IMR-90 (cell line): Measurements from ENCODE around the gene FOXI1. TPM values are rescaled to one million over a fixed set of nuclear protein-coding genes. Genes with fewer than 3 reads are reported as not detected.

Source experiments
- ATAC-seq: fragments of 200-7000 bp; cut with Tn5 transposase; 2 replicates; pipeline ENCODE4 v1.9.1; 2020; ENCODE audit warnings: low read depth, mild to moderate bottlenecking, moderate library complexity
- BruUV-seq: library from RNA; stranded (reverse); fragments of 400-500 nt; replicated peaks from 2 replicates; lab custom pipeline; 2021; lab: Mats Ljungman, UMichigan
- CTCF ChIA-PET: fragments of 300-600 bp; formaldehyde crosslinking; extraction: SDS; loops from one replicate; lab custom pipeline; 2021; ENCODE audit warnings: antibody characterized with exemption; lab: Yijun Ruan, JAX
- POLR2A ChIA-PET: fragments of 300-600 bp; sonication (Branson Sonifier 250); formaldehyde crosslinking; loops from one replicate; lab custom pipeline; 2022; ENCODE audit warnings: antibody characterized with exemption; ENCODE audit not compliant: unreplicated experiment; lab: Charles Lee
- DNase-seq: peaks from one replicate; pipeline ENCODE4 v3.0.0; 2013
- H2AFZ ChIP-seq: replicated peaks from 2 replicates; pipeline ENCODE3; 2013; ENCODE audit warnings: low read length, mild to moderate bottlenecking; ENCODE audit not compliant: poor library complexity
- H2AK5ac ChIP-seq: 2 replicates; pipeline ENCODE4 v1.6.1; 2013; ENCODE audit warnings: low read depth, low read length, inconsistent platforms
- H2AK9ac ChIP-seq: replicated peaks from 2 replicates; pipeline ENCODE3; 2013; ENCODE audit warnings: mild to moderate bottlenecking, low read depth, low read length, moderate library complexity; ENCODE audit not compliant: poor library complexity
- H2BK120ac ChIP-seq: 2 replicates; pipeline ENCODE4 v1.6.1; 2013; ENCODE audit warnings: low read depth, low read length, inconsistent platforms
- H2BK15ac ChIP-seq: 3 replicates; pipeline ENCODE4 v1.6.1; 2013; ENCODE audit warnings: low read depth, low read length, inconsistent platforms
- H2BK20ac ChIP-seq: 2 replicates; pipeline ENCODE4 v1.6.1; 2013; ENCODE audit warnings: low read depth, mild to moderate bottlenecking, inconsistent platforms, low read length, moderate library complexity
- H2BK5ac ChIP-seq: 2 replicates; pipeline ENCODE4 v1.6.1; 2013; ENCODE audit warnings: mild to moderate bottlenecking, low read depth, low read length, inconsistent platforms; ENCODE audit not compliant: poor library complexity, severe bottlenecking
- H3K14ac ChIP-seq: replicated peaks from 2 replicates; pipeline ENCODE4 v1.6.1; 2013; ENCODE audit warnings: low read depth, low read length, inconsistent platforms
- H3K18ac ChIP-seq: 2 replicates; pipeline ENCODE4 v1.6.1; 2013; ENCODE audit warnings: low read depth, low read length, control low read depth
- H3K23ac ChIP-seq: 2 replicates; pipeline ENCODE4 v1.6.1; 2013; ENCODE audit warnings: low read depth, low read length, inconsistent platforms
- H3K27ac ChIP-seq: 2 replicates; pipeline ENCODE4 v1.5.1; 2013; ENCODE audit warnings: mild to moderate bottlenecking, control low read depth, low read length; ENCODE audit not compliant: insufficient read depth
- H3K27me3 ChIP-seq: 2 replicates; pipeline ENCODE4 v1.6.1; 2013; ENCODE audit warnings: low read length; ENCODE audit not compliant: control insufficient read depth, insufficient read depth
- H3K36me3 ChIP-seq: 2 replicates; pipeline ENCODE4 v1.6.1; 2013; ENCODE audit warnings: low read length, mixed read lengths; ENCODE audit not compliant: control insufficient read depth, insufficient read depth
- H3K4ac ChIP-seq: 2 replicates; pipeline ENCODE4 v1.6.1; 2013; ENCODE audit warnings: low read depth, low read length, inconsistent platforms
- H3K4me1 ChIP-seq: 2 replicates; pipeline ENCODE4 v1.6.1; 2013; ENCODE audit warnings: low read length, mixed read lengths; ENCODE audit not compliant: control insufficient read depth, insufficient read depth
- H3K4me2 ChIP-seq: 2 replicates; pipeline ENCODE4 v1.6.1; 2013; ENCODE audit warnings: low read depth, mild to moderate bottlenecking, control low read depth, low read length, moderate library complexity
- H3K4me3 ChIP-seq: 2 replicates; pipeline ENCODE4 v1.5.1; 2013; ENCODE audit warnings: low read depth, mild to moderate bottlenecking, control low read depth, low read length, moderate library complexity; ENCODE audit not compliant: insufficient read depth
- H3K56ac ChIP-seq: 2 replicates; pipeline ENCODE4 v1.6.1; 2013; ENCODE audit warnings: low read length, inconsistent platforms; ENCODE audit not compliant: insufficient read depth; ENCODE audit errors: extremely low read depth
- H3K79me1 ChIP-seq, 2 experiments: 2 replicates each; pipeline ENCODE4 v1.6.1; 2013; ENCODE audit warnings: low read length in 2 of 2, inconsistent platforms in 1 of 2, low read depth in 1 of 2
- H3K9ac ChIP-seq: 2 replicates; pipeline ENCODE4 v1.6.1; 2013; ENCODE audit warnings: low read depth, low read length, control low read depth
- H3K9me1 ChIP-seq: 2 replicates; pipeline ENCODE4 v1.6.1; 2013; ENCODE audit warnings: low read length, inconsistent platforms; ENCODE audit not compliant: insufficient read depth
- H3K9me3 ChIP-seq: 2 replicates; pipeline ENCODE4 v1.6.1; 2013; ENCODE audit warnings: low read length; ENCODE audit not compliant: control insufficient read depth, insufficient read depth
- H4K20me1 ChIP-seq: 2 replicates; pipeline ENCODE4 v1.6.1; 2013; ENCODE audit warnings: low read length, inconsistent platforms; ENCODE audit not compliant: insufficient read depth
- H4K5ac ChIP-seq: 2 replicates; pipeline ENCODE4 v1.6.1; 2013; ENCODE audit warnings: mild to moderate bottlenecking, low read depth, low read length, control low read depth
- H4K8ac ChIP-seq, 2 experiments: 2 replicates each; pipeline ENCODE4 v1.6.1; 2013; ENCODE audit warnings: low read depth in 2 of 2, low read length in 2 of 2, control low read depth in 1 of 2, inconsistent platforms in 1 of 2
- H4K91ac ChIP-seq: 2 replicates; pipeline ENCODE4 v1.6.1; 2013; ENCODE audit warnings: low read depth, low read length, inconsistent platforms; ENCODE audit not compliant: insufficient read depth
- MAZ ChIP-seq: IDR thresholded peaks from 2 replicates; pipeline ENCODE4 v1.6.1; 2012; ENCODE audit warnings: low read depth, mild to moderate bottlenecking, low read length, improper control_type of control experiment, moderate library complexity, borderline replicate concordance
- SMC3 ChIP-seq: fragments of 150-350 bp; IDR thresholded peaks from 2 replicates; pipeline ENCODE4 v1.6.1; 2016; ENCODE audit warnings: low read depth, mild to moderate bottlenecking, antibody characterized with exemption, low read length, moderate library complexity
- WGBS, 2 experiments: methylation state at CpG; one replicate each; pipeline versions ENCODE4 v1.1.5 to v1.1.7; 2013; ENCODE audit warnings: missing lambda C conversion rate in 2 of 2; ENCODE audit not compliant: insufficient read length in 1 of 2; ENCODE audit errors: extremely low coverage in 2 of 2; 5-methylcytosine and 5-hydroxymethylcytosine counted together
- dilution Hi-C: fragments of 300-500 bp; cut with HindIII; formaldehyde crosslinking; loops from one replicate; pipeline ENCODE4 v1.14.3; 2018; ENCODE audit warnings: low sequenced_read_pairs; ENCODE audit not compliant: unreplicated experiment
- in situ Hi-C: fragments of 300-500 bp; cut with MboI; formaldehyde crosslinking; loops from 3 replicates; pipeline ENCODE4 v1.14.3; 2019; ENCODE audit warnings: low sequenced_read_pairs, inconsistent platforms, mixed read lengths
- intact Hi-C: fragments of 100-400 bp; cut with micrococcal nuclease; formaldehyde crosslinking; loops from 2 replicates; pipeline ENCODE4 v1.10.0; 2022
- polyA plus RNA-seq, 3 experiments: library from polyadenylated mRNA; depleted of rRNA; stranded (reverse); fragments of >200 nt; gene quantifications; 2 replicates each; pipeline ENCODE4 v1.2.3, GENCODE V29; 2012; ENCODE audit warnings: low replicate concordance in 1 of 3
- total RNA-seq: library from RNA; depleted of rRNA; stranded (reverse); fragments of >200 nt; gene quantifications from 2 replicates; pipeline ENCODE4 v1.2.3, GENCODE V29; 2012

FOXI1 gene
- total and polyA plus RNA-seq, 2 of the 4 experiments (the other 2 are of a cell fraction) = not detected

DNA sequence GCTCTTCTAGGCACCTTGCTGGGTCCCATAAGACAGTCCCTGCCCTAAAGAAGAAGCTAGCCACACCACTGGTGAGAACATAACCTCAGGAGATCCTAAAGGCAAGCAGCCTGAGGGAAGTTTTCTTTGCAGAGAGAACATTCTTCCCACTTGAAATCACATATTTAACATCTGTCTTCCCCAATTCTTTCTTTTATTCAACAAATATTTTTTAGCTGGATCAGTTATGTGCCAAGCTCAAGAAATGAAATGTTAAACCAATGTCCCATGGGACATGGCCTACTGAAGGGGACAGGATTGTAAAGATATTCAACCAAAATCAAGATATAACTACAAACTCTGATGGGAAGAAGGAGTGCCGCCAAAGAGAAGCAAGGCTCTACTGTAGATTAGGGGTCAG lies 36.5 kb downstream of the FOXI1 start:
- H3K4me1 ChIP-seq = no peaks in the 10 kb centered on the region
- no peak overlapping the region for H3K18ac ChIP-seq
- no peak overlapping the region for H2AK5ac ChIP-seq
- no peak overlapping the region for H2BK20ac ChIP-seq
- no peak overlapping the region for H4K91ac ChIP-seq
- H3K4ac ChIP-seq = no peak overlapping the region
- H3K79me1 ChIP-seq = no peaks in the 10 kb centered on the region
- dilution Hi-C loops (no loop called here), intact Hi-C loops (no loop called here), in situ Hi-C loops (no loop called here)
- H3K14ac ChIP-seq = no peak overlapping the region
- H2AFZ ChIP-seq = no peak overlapping the region
- no peak overlapping the region for H3K4me2 ChIP-seq
- BruUV-seq = no TSS peak
- no peaks in the 10 kb centered on the region for H3K27me3 ChIP-seq
- H3K9ac ChIP-seq = no peak overlapping the region
- no peaks in the 10 kb centered on the region for H3K9me1 ChIP-seq
- H3K27ac ChIP-seq = no peak overlapping the region
- DNase-seq = no peak
- no peak overlapping the region for H4K8ac ChIP-seq
- ChIA-PET CTCF (no interaction called here), POLR2A (no interaction called here)
- H2BK5ac ChIP-seq = no peak overlapping the region
- no peak overlapping the region for H2BK120ac ChIP-seq
- H3K4me3 ChIP-seq = no peak overlapping the region
- no peak overlapping the region for H2AK9ac ChIP-seq
- no peak overlapping the region for H2BK15ac ChIP-seq
- TF ChIP-seq SMC3 (no peak), MAZ (no peak)
- no peak for ATAC-seq
- no peak overlapping the region for H4K5ac ChIP-seq
- no peaks in the 10 kb centered on the region for H4K20me1 ChIP-seq
- no peak overlapping the region for H3K56ac ChIP-seq
- no peak overlapping the region for H3K23ac ChIP-seq
- no peaks in the 10 kb centered on the region for H3K9me3 ChIP-seq
- no peaks in the 10 kb centered on the region for H3K36me3 ChIP-seq
- no CpG with 5 or more reads among the region's 1 CpG for WGBS, 2 experiments
